UCSD-AML1 (cell line): Measurements from ENCODE around the gene KIZ.
A peak's percentile ranks its signal among the peaks of the same experiment; 100 is the strongest.

Experiments
- DNase-seq: peaks from one replicate; lab custom pipeline; 2025; ENCODE audit not compliant: unreplicated experiment; lab: John Stamatoyannopoulos, UW

KIZ gene

DNA sequence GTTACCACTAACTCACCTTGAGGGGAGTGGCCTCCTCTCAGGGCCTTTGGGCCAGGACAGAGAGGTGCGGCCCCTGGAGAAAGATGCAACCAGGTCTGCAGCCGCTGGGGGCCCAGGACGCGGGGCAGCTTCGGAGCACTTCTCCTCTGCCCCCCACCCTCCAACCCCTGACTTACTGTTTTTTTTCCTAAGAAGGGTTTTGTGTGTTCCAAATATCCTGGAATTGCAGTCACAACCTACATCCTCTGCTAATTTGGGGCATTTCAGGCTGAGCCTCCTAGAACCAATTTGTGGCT lies 21.5 kb upstream of the KIZ start:
- no peak for DNase-seq

DNA sequence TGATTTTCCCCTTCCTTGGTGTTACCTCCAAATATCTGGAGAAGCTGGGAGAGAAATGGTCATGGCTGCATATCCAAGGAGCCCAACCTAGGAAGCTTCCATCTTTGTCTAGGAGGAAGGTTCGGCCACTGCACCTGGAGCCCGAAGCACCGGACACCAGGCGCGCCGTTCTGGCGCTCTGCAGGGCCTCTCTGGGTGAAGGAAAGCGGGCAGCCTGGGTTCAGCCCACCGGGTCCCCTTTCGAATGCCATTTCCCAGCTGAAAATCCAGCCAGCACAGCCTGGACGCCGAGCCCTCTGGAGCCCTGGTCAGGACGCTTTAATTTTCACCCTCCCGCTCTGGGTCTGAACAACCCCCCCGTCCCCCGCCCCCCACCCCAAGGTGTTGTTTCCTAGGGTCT lies 21.0 kb upstream of the KIZ start:
- DNase-seq = no peak

DNA sequence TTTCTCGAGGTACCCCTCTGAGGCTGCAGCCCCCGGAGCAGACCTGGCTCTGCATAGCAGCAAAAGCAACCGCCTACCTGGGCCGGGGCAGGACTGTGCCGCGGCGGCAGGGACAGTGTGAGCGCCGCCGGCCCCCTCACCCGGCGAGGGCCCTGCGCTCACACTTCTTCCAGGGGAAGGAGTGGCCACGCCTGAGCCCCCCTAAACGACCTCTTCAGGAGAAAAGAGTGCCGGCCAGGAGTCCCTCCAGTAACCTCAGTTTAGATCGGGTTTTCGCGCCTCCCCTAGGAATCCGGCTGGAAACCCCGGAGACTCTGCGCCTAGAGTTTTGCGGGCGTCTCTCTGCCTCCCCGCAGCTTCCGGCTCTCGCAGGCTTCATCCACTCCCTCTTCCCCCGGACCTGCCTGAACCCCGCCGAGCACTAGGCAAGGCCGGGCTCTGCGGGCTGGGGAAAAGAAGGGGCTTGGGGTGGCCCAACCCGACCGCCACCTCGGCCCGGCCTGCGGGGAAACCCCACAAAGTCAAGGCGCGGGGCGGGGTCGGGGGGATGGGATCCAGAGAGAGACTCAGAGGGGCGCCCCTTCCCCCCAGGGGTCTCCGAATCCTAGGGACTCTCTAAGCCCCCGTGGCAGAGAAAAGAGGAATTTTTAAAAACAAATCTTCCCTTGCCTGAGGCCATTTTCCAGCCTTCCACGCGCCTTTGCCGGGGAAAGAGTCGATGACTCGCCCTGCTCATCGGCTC lies 20.3 kb upstream of the KIZ start:
- DNase-seq = no peak

DNA sequence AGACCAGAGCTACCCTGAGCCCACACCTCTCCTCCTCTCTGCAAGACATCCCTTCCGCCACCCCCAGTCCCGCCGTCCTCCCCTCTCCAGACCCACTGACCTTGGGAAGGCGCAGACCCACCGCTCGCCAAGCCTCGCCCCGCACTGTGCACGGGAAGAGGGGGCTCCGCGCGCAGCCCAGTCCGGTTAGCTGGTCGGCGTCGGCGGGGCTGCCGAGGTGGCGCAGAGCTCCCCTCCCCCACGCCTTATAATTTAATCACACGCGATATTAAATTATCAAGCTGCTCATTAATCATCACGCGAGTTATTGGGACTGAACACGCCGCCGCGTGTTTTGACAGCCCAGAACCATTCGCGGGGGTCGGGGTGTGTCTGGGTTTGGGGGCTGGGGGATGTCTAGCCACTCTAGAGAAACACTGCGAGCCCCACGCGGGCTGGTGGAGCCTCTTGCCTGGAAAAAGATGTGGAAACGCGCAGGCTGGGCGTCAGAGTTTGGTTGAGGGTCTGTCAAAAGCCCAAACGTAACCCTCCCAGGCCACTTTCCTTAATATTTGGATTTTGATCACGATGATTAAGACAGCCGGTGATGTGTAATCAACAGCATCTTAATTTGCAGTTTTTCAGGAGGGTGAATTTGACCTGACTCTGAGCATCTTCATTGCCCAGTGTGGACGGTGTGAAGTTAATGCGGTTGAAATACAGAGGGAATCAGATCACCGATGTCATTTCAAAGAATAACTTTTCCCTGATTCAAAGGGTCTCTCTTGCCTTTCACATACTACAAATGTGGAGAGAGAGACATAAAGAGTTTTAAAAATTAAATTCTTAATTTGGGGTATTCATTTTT lies 19.5 kb upstream of the KIZ start, which contains the start of gene LINC00237:
TSS of gene LINC00237 (minus strand) at position 188 of the 847 bp plus-strand sequence.
- DNase-seq = no peak

DNA sequence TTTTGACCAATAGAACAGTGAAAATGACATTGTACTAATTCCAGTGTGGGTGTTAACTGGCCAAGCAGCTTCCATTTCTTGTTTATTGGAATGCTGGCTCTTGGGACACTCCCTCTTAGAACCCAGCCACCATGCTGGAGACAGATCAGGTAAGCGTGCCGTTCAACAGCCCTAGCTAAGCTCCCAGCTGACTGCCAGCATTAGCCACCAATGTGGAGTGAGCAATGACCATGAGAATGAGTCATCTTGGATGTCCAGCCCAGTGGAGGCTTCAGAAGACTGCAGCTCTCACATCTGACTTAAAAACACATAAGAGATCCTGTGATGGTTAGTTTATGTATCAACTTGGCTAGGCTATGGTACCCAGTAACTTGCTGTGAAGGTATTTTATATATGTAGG lies 16.7 kb upstream of the KIZ start:
- DNase-seq = no peak

DNA sequence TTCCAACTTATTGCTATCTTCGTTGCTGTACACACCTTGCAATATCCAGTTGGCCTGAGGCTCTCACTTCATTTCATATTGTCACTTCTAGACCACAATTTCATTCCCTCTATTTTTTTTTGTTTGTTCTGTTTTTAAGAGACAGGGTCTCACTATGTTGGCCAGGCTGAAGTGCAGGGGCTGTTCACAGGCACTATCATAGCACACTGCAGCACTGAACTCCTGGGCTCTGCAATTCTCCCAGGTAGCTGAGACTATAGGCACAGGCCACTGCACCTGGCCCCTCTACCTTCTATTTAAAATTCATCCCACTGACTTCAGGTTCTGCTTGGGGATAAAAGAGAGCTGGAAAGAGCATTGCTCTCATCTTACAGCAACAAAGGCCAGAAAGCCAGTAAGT lies 15.1 kb upstream of the KIZ start:
- DNase-seq = no peak

DNA sequence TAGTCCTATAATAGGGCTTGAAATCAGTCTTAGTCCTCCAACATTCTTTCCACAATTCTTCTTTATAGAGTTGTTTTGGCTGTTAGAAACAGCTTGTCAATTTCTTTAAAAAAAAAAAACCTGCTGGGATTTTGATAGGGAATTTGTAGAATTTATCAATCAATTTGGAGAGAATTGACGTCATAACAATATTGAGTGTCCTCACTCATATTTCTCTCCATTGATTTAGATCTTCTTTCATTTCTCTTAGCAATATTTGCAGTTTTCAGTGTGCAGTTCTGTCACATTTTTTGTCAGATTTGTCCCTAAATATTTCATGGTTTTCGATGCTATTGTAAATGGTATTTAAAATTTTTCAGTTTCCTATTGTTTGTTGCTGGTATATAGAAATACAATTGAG lies 14.5 kb upstream of the KIZ start:
- no peak for DNase-seq

DNA sequence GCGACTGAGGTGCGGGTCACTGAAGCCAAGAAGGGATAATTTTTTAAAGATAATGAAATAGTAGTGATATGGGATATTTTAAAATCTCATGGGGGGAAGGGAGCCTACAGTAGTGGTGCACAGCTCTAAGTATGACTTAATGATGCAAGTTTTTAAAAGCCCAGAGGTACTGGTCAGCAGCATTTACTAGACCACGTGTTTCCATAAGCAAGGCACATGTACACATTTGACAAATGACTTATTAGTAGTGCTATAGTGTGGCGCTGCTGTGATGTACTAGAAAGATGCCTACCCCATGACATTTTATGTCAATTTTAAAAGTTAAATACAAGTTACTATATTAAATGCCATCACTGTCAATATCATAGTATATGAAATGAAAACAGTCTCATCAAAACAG lies 12.2 kb upstream of the KIZ start:
- DNase-seq = no peak

DNA sequence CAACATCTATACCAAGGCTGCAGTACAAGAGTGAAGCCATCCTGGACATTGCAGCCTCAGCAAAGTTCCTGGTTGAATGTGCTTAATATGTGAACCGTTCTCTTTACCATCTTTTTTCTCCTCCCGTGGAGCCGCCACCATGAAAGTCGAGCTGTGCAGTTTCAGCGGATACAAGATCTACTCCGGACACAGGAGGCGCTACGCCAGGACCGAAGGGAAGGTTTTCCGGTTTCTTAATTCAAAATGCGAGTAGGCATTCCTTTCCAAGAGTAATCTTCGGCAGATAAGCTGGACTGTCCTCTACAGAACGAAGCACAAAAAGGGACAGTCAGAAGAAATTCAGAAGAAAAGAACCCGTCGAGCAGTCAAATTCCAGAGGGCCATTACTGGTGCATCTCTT lies 11.3 kb upstream of the KIZ start:
- DNase-seq = no peak

DNA sequence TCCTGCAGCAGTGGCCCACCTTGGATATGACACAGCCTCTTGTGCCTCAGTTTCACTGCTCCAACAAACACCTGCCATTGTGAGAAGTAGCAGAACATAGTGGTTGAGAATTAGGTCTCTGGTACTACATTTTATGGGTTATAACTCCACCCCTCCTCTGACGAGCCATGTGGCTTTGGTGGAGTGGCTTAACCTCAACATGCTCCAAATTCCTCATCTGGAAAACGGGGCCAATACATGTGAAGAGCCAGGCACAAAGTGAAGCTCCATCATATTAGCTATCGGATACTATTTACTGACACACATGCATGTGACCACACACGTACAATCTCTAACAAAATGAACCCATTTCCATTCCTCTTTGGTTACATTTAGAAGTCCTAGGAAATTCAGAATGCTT lies 8.4 kb upstream of the KIZ start:
- DNase-seq = no peak

DNA sequence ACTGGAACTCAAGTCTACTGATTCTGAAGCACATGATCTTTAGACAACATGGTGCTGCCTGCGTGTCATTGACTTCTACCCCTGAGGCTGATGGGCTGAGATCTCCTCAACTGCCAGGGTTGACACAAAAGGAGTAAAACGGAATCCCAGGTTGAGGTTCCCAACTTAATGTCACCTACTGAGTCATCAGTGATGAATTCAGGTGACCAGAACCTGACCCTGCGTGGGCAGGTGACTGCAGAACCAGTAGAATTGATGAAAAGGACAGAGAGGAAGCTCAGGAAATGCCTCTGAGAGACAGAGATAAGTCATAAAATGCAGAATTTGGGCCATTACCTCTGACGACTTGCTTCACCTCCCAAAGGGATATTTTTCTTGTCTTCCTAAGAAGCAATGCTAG lies 7.7 kb upstream of the KIZ start:
- DNase-seq = no peak

DNA sequence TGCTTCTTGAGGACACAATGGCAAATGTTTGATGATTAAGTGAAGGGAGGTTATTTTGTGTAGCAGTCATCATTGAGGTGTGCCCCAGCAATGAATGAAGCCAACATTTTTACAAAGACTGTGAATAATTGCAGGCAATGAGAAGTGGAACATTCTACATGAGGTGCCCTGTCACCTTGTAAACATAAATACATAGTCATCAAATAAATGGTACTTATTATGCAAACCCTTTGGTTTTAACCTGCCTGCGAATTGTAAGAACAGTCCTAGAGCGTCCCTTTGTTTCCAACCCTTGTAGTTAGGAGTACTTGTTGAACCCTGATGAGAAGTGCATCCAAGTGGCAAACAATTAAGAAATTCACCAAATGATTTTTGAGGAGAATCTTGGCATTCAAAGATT lies 7.1 kb upstream of the KIZ start:
- no peak for DNase-seq

DNA sequence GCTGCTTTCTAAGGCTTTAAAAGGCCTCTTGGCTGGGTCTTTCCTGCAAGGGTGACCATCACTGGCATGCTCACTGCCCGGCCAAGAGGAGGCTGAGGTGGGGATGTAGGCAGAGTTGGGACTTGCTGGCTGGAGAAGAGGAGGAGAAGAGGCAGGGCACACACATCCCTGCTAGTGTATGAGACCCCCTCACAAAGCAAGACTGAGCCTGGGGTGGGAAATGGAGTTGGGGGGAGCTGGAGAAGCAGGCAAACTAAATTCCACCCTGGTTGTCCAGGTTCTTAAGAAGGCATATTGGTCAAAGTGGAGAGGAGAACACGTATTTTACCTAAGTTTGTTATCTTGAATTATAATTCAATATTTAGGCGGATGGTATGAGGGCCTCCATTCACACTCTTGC lies 1.7 kb upstream of the KIZ start:
- no peak for DNase-seq

DNA sequence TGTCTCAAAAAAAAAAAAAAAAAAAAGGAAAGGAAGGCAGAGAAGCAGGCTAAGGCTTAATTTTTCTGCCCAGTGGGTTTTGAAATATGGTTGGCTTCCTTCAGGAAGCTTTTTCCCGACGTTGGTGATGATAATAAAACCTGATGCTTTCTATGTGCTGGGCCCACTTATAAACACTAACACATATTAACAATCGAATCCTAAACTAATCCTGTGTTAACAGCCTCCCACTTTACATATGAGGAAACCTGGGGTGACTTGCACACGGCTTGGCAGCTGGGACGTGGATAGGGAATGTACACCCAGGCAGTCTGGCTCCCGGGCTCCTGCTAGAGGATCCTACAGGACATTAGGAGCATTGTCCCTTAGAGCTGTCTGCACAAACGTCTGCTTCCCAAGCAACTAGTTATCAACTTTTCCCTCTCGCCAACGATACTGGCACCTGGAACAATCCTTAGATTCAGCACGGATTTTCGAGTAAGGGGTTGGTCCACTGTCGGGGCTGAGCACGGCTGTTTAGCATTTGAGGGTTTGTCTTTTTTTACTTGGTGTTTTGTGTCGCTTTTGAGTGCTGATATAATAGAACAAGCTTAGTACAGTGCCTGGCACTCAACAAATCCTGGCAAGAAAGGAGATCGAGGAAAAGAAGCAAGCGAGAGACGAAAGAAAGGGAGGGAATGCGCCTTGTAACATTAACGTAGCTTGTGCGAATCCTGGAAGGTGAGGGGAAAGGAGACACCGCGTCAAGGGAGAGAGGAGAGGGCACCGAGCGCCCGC lies 622 bp upstream of the KIZ start:
- DNase-seq = peak; percentile 61

DNA sequence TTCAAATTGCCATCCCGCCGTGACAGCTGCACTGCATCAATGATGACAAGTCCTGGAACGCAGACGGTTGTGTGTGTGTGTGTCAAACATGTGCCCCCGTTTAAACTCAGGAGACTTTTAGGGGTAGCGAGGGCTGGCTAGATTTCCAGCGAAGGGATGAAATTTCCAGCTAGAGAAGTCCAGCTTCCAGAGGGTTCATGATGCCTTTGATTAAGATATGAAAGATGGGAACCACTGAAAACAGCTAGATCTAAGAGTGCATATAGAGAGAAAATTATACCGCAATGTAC lies 644 bp downstream of the KIZ start:
- DNase-seq = no peak

DNA sequence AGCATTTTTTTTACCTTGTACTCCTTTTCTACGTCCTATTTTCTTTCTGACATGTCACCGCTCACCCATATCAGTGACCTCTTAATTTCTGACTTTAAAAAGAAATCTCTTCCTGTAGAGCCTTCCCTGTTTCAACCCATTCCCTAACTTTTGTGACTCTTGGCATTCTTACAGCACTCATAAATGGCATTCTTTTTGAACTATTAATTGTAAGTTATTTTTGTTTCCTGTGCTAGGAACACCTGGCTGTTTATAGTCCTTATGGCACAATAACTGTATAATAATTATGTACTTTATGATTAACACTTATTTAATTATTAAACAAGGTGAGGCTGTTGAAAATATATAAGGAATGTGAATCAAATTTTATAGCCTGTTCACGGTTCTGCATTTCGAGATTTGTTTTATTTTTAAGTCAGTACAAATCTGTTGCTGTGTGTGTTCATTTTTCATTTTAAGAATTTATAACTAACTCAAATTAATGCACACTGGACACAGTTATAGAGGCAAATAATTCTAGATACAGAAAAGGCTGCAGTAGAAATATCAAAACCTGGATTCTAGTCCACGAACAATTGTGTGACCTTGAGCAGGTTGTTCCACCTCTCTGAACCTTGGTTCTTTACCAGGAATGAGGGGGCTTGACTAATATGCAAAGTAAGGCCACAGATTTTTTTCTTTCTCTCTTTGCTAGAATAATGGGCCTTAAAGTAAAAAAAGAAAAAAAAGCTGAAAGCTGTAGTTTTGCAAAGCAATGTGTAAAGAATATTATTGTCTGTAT lies 1.5 kb downstream of the KIZ start:
- no peak for DNase-seq

DNA sequence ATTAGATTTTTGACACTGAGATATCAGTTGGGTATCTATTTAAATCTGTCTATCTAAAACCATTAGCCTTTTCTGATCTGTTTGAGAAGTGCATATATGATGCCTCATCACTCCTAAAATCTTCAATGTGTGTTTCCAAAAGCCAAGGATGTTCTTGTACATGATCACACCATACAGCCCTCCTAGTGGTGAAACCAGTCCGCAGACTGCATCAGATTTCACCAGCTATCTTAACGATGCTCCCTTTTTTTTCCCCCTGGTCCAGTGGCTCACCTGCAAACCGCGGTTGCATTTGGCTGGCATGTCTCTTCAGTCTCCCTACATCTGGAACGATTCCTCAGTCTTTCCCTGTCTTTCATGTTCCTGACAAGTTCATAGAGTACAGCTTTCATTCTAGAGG lies 4.0 kb downstream of the KIZ start:
- no peak for DNase-seq

DNA sequence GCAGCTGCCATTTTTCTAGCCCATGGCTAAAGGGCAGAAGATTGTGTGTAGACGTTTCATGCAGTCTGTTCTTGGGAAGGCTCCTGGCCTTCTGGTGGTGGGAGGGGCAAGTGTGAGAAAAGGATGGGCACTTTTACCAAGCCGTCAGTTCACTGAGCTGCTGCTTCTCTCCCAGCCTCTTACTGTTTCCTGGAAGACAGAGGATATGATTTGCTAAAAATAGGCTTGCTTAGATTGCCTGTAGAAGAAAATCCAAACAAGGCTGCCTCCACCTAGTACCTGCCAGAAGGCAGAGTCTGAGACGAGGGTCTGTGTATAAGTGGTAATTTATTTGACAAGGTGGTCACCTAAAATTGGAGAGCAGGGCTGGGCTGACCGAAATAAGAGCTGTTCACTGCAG lies 7.5 kb downstream of the KIZ start:
- DNase-seq = no peak

DNA sequence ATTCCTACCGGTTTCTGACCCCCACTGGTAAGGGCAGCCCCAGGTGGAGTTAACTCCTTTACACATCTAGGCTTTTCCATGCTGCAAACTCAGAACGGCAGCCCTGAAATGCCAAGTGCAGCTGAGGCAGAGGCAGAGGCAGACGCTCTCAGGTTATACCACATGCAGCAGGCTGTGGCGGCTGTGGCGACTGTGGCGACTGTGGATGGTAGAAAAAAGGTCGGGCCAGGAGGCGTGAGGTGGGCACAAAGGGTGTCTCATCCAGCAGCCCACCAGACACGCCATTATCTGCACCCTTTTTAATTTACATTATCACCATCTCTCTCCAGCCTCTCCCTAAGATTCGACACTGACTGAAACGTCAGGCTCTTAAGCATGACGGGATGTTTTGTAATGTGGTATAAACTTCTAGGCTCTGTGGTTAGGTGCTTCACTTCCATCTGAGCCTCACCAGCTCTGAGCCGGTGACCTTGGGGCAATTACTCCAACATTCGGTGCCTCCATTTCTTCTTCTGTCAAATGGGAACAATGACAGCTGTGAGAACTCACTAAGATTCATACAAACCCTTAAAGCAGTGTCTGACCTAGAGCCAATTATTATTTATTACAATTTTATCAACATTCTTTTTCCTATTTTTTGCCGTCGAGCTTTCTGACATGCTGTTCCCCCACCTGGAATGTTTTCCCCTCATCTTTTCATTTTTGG lies 8.2 kb downstream of the KIZ start:
- DNase-seq = no peak

DNA sequence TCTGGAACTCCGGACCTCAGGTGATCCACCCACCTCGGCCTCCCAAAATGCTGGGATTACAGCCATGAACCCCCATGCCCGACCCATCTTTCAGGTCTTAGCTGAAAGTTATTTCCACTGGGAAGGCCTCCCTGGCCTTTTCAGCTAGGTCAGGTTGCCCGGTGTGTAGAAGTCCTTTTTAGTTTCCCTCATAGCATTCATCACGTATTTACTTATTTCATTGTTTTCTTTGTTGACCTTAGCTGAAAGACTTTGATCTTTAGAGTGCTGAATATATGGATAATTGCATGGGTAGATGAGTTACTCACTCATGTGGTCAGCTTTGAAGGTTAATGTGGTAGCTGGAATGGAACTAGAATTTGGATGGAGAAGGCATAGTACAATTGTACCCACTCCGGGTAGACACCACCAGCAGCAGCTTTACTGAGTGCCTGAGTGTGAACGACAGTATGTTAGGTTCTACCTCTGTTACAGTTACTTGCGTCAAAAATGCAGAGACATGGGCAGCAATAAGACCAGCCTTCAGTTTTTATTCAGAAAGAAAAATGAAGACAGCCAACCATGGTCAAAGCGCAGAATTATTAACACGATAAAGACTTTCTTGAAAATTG lies 9.1 kb downstream of the KIZ start:
- no peak for DNase-seq
